A549 (cell line): ENCODE results near the gene LOXL1. TPM values are rescaled to one million over a fixed set of nuclear protein-coding genes. Genes with fewer than 3 reads are reported as not detected.

Source experiments
- ATAC-seq, 2 experiments: fragments of 200-7000 bp in 1 of 2; fragments of >200 bp in 1 of 2; cut with Nextera tagmentation in 1 of 2; cut with Tn5 transposase in 1 of 2; 3 replicates each; pipeline versions ENCODE4 v1.8.0 to v1.9.1; 2018 to 2020; ENCODE audit warnings: mild to moderate bottlenecking in 1 of 2, moderate library complexity in 1 of 2
- CTCF ChIA-PET: fragments of 300-600 bp; sonication (Branson Sonifier 250); formaldehyde crosslinking; extraction: SDS; loops from one replicate; lab custom pipeline; 2021; ENCODE audit warnings: antibody characterized with exemption, inconsistent platforms; lab: Yijun Ruan, JAX
- POLR2A ChIA-PET: fragments of 350-600 bp; formaldehyde crosslinking; extraction: SDS; loops from one replicate; lab custom pipeline; 2021; ENCODE audit warnings: antibody characterized with exemption, inconsistent platforms; lab: Yijun Ruan, JAX
- DNase-seq, 2 experiments: peaks; one replicate each; pipeline versions ENCODE4 v3.0.0 to v3.0.0-alpha.2; 2011 to 2016; ENCODE audit warnings: low read depth in 1 of 2, low spot score in 1 of 2
- FAIRE-seq: peaks from 2 replicates; lab custom pipeline; 2011; peaks lifted over from hg19 to GRCh38; lab: Jason Lieb, UNC
- H3K27ac ChIP-seq, 2 experiments: fragments of >200 bp; sonication (Bioruptor Twin); formaldehyde crosslinking; 3 replicates each; pipeline ENCODE4 v1.5.1; 2016 to 2017
- H3K4me1 ChIP-seq: fragments of >200 bp; sonication (Bioruptor Twin); formaldehyde crosslinking; 3 replicates; pipeline ENCODE4 v1.6.1; 2016
- H3K4me2 ChIP-seq: fragments of >200 bp; sonication (Bioruptor Twin); formaldehyde crosslinking; 3 replicates; pipeline ENCODE4 v1.6.1; 2016
- H3K4me3 ChIP-seq: fragments of >200 bp; sonication (Bioruptor Twin); formaldehyde crosslinking; 3 replicates; pipeline ENCODE4 v1.5.1; 2016
- H3K9me3 ChIP-seq: fragments of >200 bp; sonication (Bioruptor Twin); formaldehyde crosslinking; 3 replicates; pipeline ENCODE4 v1.6.1; 2016
- CBX8 ChIP-seq: fragments of 200-600 bp; sonication (generic); IDR thresholded peaks from 2 replicates; pipeline ENCODE4 v1.6.1; 2016
- CHD4 ChIP-seq: fragments of 200-600 bp; sonication (generic); IDR thresholded peaks from 2 replicates; pipeline ENCODE4 v1.6.1; 2016; ENCODE audit warnings: antibody characterized with exemption, mild to moderate bottlenecking, borderline replicate concordance
- EHF ChIP-seq: fragments of 250-450 bp; sonication (Bioruptor Pico); IDR thresholded peaks from 2 replicates; pipeline ENCODE4 v1.5.0; 2020; ENCODE audit warnings: mild to moderate bottlenecking
- EHMT2 ChIP-seq: fragments of 200-600 bp; sonication (generic); IDR thresholded peaks from 2 replicates; pipeline ENCODE4 v1.6.1; 2016; ENCODE audit warnings: antibody characterized with exemption, low read depth, mild to moderate bottlenecking, moderate library complexity
- ESRRA ChIP-seq: fragments of 150-350 bp; IDR thresholded peaks from 2 replicates; pipeline ENCODE4 v1.6.1; 2014; ENCODE audit warnings: mild to moderate bottlenecking, low read length, borderline replicate concordance
- HOXB13 ChIP-seq: fragments of 250-450 bp; sonication (Bioruptor Pico); IDR thresholded peaks from 2 replicates; pipeline ENCODE4 v1.5.0; 2020; ENCODE audit warnings: low read depth, mild to moderate bottlenecking, moderate library complexity
- KDM1A ChIP-seq: fragments of 200-600 bp; sonication (generic); IDR thresholded peaks from 2 replicates; pipeline ENCODE4 v1.6.1; 2016; ENCODE audit warnings: low read depth, mild to moderate bottlenecking
- MAFK ChIP-seq: fragments of 450-650 bp; IDR thresholded peaks from 2 replicates; pipeline ENCODE4 v1.6.1; 2014; ENCODE audit not compliant: partially characterized antibody
- MAZ ChIP-seq: fragments of 150-350 bp; IDR thresholded peaks from 2 replicates; pipeline ENCODE4 v1.6.1; 2014; ENCODE audit warnings: antibody characterized with exemption, low read depth, low read length, borderline replicate concordance
- NPAS2 ChIP-seq: fragments of 250-450 bp; sonication (Bioruptor Pico); IDR thresholded peaks from 2 replicates; pipeline ENCODE4 v1.8.0; 2022; ENCODE audit warnings: mild to moderate bottlenecking, moderate library complexity, borderline replicate concordance
- PBX3 ChIP-seq: IDR thresholded peaks from 2 replicates; pipeline ENCODE4 v1.6.1; 2012
- PHF8 ChIP-seq: fragments of 200-600 bp; sonication (generic); IDR thresholded peaks from 2 replicates; pipeline ENCODE4 v1.6.1; 2016; ENCODE audit warnings: low read depth, mild to moderate bottlenecking, antibody characterized with exemption, moderate library complexity, borderline replicate concordance
- POLR2A ChIP-seq: IDR thresholded peaks from 2 replicates; pipeline ENCODE4 v1.6.1; 2012; ENCODE audit warnings: mild to moderate bottlenecking, low read length
- RAD21 ChIP-seq, 2 experiments: fragments of >200 bp in 1 of 2; sonication (Bioruptor Twin) in 1 of 2; formaldehyde crosslinking in 1 of 2; IDR thresholded peaks in 1 of 2; conservative IDR thresholded peaks in 1 of 2; 2 replicates in 1 of 2; 3 replicates in 1 of 2; pipeline ENCODE4 v1.6.1; 2012 to 2018; ENCODE audit warnings: inconsistent platforms in 1 of 2
- REST ChIP-seq: fragments of 200-600 bp; sonication (generic); IDR thresholded peaks from 2 replicates; pipeline ENCODE4 v1.6.1; 2016; ENCODE audit warnings: antibody characterized with exemption, mild to moderate bottlenecking, moderate library complexity
- RFX5 ChIP-seq: fragments of 450-650 bp; IDR thresholded peaks from 2 replicates; pipeline ENCODE4 v1.7.1; 2014; ENCODE audit warnings: antibody characterized with exemption, mild to moderate bottlenecking, moderate library complexity
- SMC3 ChIP-seq: fragments of >200 bp; sonication (Bioruptor Twin); formaldehyde crosslinking; IDR thresholded peaks from 3 replicates; pipeline ENCODE4 v1.6.1; 2018; ENCODE audit warnings: inconsistent platforms
- USF2 ChIP-seq: fragments of 450-650 bp; IDR thresholded peaks from 2 replicates; pipeline ENCODE4 v1.6.1; 2014; ENCODE audit warnings: antibody characterized with exemption
- ZNF302 ChIP-seq: fragments of 250-450 bp; sonication (Bioruptor Pico); IDR thresholded peaks from 2 replicates; pipeline ENCODE4 v1.9.0; 2021; ENCODE audit warnings: inconsistent platforms, mild to moderate bottlenecking, moderate library complexity
- WGBS: methylation state at CpG from one replicate; pipeline ENCODE4 v1.1.6; 2017; ENCODE audit errors: missing lambda C conversion rate; 5-methylcytosine and 5-hydroxymethylcytosine counted together
- polyA plus RNA-seq, 4 experiments: library from polyadenylated mRNA; depleted of rRNA in 3 of 4; stranded (reverse); fragments of >200 nt; fragmentation: RNase III in 1 of 4; extraction: RNeasy Plus Mini Kit Qiagen cat#74134 plus additional on column Dnase treatment in 1 of 4; gene quantifications; 2 replicates in 3 of 4; 3 replicates in 1 of 4; pipeline ENCODE4 v1.2.3, GENCODE V29; 2011 to 2017
- TF ChIP-seq, protein P1 (sequence below): fragments of 150-350 bp; IDR thresholded peaks from 2 replicates; pipeline ENCODE4 v1.6.1; 2014; ENCODE audit warnings: low read depth, mild to moderate bottlenecking, low read length
- TF ChIP-seq, protein P2 (sequence below): IDR thresholded peaks from 2 replicates; pipeline ENCODE4 v1.6.1; 2012

The LOXL1 gene
- polyA plus RNA-seq, 2 of the 4 experiments (the other 2 are of a cell fraction): 0.62 to 0.65 TPM

DNA sequence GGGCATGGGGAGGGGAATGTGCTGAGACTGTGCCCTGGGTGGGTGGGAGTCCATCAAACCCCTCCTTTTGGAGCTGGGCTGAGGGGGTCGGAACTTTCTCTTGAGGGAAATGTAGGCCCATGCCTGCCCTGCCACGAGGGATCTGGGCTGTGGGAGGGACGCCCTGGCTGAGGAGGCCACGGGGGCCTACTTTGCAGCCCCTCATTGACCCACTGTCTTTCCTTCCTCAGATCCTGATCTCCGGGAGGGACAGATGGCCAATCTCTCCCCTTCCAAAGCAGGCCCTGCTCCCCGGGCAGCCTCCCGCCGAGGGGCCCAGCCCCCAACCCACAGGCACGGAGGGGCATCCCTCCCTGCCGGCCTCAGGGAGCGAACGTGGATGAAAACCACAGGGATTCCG lies 25.3 kb downstream of the LOXL1 start:
- peak overlapping the region in 1 of 2 experiments; percentile 73; a peak in 4 of 6 replicates for H3K27ac ChIP-seq
- CTCF ChIA-PET: interaction anchor here (0.7 to 4.6 kb wide), 21 partner anchors 8 to 370 kb away, joined by 3 to 64 read pairs (median 4); partner anchors contain the start of gene PML
- no peak for TF ChIP-seq MAZ
- no peak for TF ChIP-seq PHF8
- TF ChIP-seq EHF: no peak
- TF ChIP-seq POLR2A: no peak
- TF ChIP-seq, protein P1, sequence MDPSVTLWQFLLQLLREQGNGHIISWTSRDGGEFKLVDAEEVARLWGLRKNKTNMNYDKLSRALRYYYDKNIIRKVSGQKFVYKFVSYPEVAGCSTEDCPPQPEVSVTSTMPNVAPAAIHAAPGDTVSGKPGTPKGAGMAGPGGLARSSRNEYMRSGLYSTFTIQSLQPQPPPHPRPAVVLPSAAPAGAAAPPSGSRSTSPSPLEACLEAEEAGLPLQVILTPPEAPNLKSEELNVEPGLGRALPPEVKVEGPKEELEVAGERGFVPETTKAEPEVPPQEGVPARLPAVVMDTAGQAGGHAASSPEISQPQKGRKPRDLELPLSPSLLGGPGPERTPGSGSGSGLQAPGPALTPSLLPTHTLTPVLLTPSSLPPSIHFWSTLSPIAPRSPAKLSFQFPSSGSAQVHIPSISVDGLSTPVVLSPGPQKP: no peak
- no peak for TF ChIP-seq MAFK
- no peak for TF ChIP-seq ZNF302 (CRISPR knock-in tag)
- TF ChIP-seq HOXB13 (CRISPR knock-in tag): no peak
- no peak for TF ChIP-seq REST
- TF ChIP-seq RFX5: no peak
- no peak for TF ChIP-seq SMC3
- no peak for TF ChIP-seq PBX3
- no peak for TF ChIP-seq RAD21 (conservative IDR thresholded peaks at IDR 0.05 in 1 of 2, IDR thresholded peaks at IDR 0.05 in 1 of 2)
- TF ChIP-seq, protein P2, sequence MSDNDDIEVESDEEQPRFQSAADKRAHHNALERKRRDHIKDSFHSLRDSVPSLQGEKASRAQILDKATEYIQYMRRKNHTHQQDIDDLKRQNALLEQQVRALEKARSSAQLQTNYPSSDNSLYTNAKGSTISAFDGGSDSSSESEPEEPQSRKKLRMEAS: no peak
- no peak for TF ChIP-seq USF2
- no peaks in the 10 kb centered on the region for H3K9me3 ChIP-seq
- no peak for FAIRE-seq
- POLR2A ChIA-PET: no interaction called here
- peak; percentile 6 to 9; a peak in 2 of 6 replicates for ATAC-seq
- H3K4me3 ChIP-seq: no peak overlapping the region
- no peak for DNase-seq
- WGBS: 92% methylated on average over 13 of the region's 13 CpGs
- peaks cover 4% of the 10 kb centered on the region for H3K4me1 ChIP-seq
- H3K4me2 ChIP-seq: no peak overlapping the region

- TF ChIP-seq ESRRA (no peak), CBX8 (no peak), KDM1A (no peak), NPAS2 (CRISPR knock-in tag) (no peak), EHF (no peak), EHMT2 (no peak), PHF8 (no peak), CHD4 (no peak)
- Histone ChIP-seq H3K4me2 (no peak overlapping the region), H3K27ac (no peak overlapping the region; a peak in 1 of 6 replicates), H3K9me3 (no peaks in the 10 kb centered on the region), H3K4me3 (no peak overlapping the region), H3K4me1 (peaks cover 11% of the 10 kb centered on the region)
- DNase-seq (no peak), ATAC-seq (no peak), FAIRE-seq (no peak)
- ChIA-PET POLR2A (no interaction called here), CTCF (interaction anchor here (1.1 to 4.6 kb wide), 9 partner anchors 9 to 370 kb away, joined by 3 to 64 read pairs (median 7); no protein-coding TSS in a partner anchor)
- WGBS: 87% methylated on average over 17 of the region's 21 CpGs
Measured at GRCh38 chr15:73952171-73952912, 26.1 kb downstream of the LOXL1 start.
